HEK293 (cell line): ENCODE data around the gene DDAH1.

Source experiments
- BCL11A ChIP-seq: fragments of 450-650 bp; formaldehyde crosslinking; IDR thresholded peaks from 2 replicates; pipeline ENCODE4 v1.5.1; 2016; ENCODE audit warnings: low read depth, missing biosample characterization, missing genetic modification characterization
- CTCF ChIP-seq: fragments of 450-650 bp; formaldehyde crosslinking; IDR thresholded peaks from 2 replicates; pipeline ENCODE4 v1.5.1; 2016; ENCODE audit warnings: missing biosample characterization, missing genetic modification characterization
- PRDM4 ChIP-seq: fragments of 450-650 bp; formaldehyde crosslinking; IDR thresholded peaks from 2 replicates; pipeline ENCODE4 v1.5.1; 2017; ENCODE audit warnings: missing biosample characterization, missing genetic modification characterization
- TCF7L2 ChIP-seq: IDR thresholded peaks from 2 replicates; pipeline ENCODE4 v1.6.1; 2011; ENCODE audit warnings: low read depth, mild to moderate bottlenecking, inconsistent platforms, low read length, moderate library complexity, borderline replicate concordance
- ZNF514 ChIP-seq: fragments of 450-650 bp; formaldehyde crosslinking; IDR thresholded peaks from 2 replicates; pipeline ENCODE4 v1.5.1; 2016; ENCODE audit warnings: missing biosample characterization, missing genetic modification characterization
- ZSCAN5A ChIP-seq: fragments of 450-650 bp; formaldehyde crosslinking; IDR thresholded peaks from 2 replicates; pipeline ENCODE4 v1.5.1; 2016; ENCODE audit warnings: missing biosample characterization, missing genetic modification characterization
- TF ChIP-seq, protein P1 (sequence below): fragments of 450-650 bp; formaldehyde crosslinking; IDR thresholded peaks from 2 replicates; pipeline ENCODE4 v1.5.1; 2017; ENCODE audit warnings: missing biosample characterization, mild to moderate bottlenecking, missing genetic modification characterization, moderate library complexity
- TF ChIP-seq, protein P2 (sequence below): fragments of 450-650 bp; formaldehyde crosslinking; IDR thresholded peaks from 2 replicates; pipeline ENCODE4 v1.5.1; 2016; ENCODE audit warnings: missing biosample characterization, missing genetic modification characterization, low read depth

DNA sequence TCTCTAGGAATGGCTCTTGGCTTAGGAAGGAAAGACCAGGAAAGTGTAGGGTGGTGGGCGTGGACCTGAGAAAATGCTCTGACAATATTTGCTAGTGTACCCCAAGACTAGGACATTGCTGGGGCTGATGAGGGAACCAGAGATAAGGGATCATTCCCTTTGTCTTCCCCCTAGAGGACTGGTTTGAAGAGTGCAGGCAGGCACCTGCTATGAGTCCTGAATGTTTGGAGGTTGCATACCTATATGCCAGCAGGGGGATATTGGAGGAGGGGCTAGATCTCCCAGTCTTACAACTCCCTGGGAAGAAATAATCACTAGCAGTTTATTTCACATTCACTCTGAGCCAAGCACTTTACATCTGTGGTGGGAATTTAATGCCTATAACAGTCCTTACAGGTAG lies 182.5 kb downstream of the DDAH1 start:
- TF ChIP-seq TCF7L2: no peak
- TF ChIP-seq CTCF (tag by site-specific recombination): peak; percentile 50; the same call in 1 of the 2 replicates
- TF ChIP-seq ZNF514 (tag by site-specific recombination): no peak
- TF ChIP-seq, protein P1, sequence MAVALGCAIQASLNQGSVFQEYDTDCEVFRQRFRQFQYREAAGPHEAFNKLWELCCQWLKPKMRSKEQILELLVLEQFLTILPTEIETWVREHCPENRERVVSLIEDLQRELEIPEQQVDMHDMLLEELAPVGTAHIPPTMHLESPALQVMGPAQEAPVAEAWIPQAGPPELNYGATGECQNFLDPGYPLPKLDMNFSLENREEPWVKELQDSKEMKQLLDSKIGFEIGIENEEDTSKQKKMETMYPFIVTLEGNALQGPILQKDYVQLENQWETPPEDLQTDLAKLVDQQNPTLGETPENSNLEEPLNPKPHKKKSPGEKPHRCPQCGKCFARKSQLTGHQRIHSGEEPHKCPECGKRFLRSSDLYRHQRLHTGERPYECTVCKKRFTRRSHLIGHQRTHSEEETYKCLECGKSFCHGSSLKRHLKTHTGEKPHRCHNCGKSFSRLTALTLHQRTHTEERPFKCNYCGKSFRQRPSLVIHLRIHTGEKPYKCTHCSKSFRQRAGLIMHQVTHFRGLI (tag by site-specific recombination): no peak
- TF ChIP-seq BCL11A (tag by site-specific recombination): no peak
- TF ChIP-seq, protein P2, sequence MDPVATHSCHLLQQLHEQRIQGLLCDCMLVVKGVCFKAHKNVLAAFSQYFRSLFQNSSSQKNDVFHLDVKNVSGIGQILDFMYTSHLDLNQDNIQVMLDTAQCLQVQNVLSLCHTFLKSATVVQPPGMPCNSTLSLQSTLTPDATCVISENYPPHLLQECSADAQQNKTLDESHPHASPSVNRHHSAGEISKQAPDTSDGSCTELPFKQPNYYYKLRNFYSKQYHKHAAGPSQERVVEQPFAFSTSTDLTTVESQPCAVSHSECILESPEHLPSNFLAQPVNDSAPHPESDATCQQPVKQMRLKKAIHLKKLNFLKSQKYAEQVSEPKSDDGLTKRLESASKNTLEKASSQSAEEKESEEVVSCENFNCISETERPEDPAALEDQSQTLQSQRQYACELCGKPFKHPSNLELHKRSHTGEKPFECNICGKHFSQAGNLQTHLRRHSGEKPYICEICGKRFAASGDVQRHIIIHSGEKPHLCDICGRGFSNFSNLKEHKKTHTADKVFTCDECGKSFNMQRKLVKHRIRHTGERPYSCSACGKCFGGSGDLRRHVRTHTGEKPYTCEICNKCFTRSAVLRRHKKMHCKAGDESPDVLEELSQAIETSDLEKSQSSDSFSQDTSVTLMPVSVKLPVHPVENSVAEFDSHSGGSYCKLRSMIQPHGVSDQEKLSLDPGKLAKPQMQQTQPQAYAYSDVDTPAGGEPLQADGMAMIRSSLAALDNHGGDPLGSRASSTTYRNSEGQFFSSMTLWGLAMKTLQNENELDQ (tag by site-specific recombination): no peak
- no peak for TF ChIP-seq ZSCAN5A (tag by site-specific recombination)
- TF ChIP-seq PRDM4 (tag by site-specific recombination): no peak
